CD4-positive, alpha-beta T cell treated with Interleukin-12 subunit alpha and Interleukin-12 subunit beta, for 1 hour (primary cell): ENCODE results near the gene RNF166.

Experiments used
- DNase-seq: peaks from one replicate; pipeline ENCODE4 v3.0.0-alpha.2; 2020

RNF166 gene

DNA sequence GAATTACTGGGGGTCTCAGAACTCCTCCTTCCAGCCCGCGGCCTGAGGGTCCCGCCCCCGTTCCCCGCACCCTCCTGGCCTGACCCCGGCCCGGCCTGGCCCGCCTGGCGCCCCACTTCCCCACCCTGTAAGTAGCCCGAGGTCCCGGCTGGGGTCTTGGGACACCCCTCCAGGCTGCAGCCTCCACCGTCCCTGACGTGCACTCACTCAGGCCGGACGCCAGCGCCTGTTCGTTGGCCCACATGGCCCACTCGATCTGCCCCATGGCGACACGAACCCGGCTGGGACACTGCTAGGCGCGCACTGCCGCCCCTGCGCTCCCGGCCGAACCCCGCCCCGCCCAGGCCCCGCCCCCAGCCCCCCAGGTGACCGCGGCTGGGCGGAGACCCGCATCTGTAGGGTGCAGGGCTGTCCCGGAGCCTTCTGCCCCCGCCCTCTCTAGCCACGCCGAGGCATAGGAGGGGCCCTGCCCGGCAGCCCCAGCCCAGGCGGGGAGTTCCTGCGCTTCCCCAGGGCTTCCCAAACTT, 55.4 kb downstream of the RNF166 start, which contains the start of gene CYBA:
CYBA (minus strand) TSS at position 305 of the 527 bp plus-strand sequence; CDS start at position 265, 40 bp downstream.
- peak; percentile 89 for DNase-seq

- DNase-seq: peak; percentile 44
Measured at GRCh38 chr16:88649924-88650748, 56.1 kb downstream of the RNF166 start.

DNA sequence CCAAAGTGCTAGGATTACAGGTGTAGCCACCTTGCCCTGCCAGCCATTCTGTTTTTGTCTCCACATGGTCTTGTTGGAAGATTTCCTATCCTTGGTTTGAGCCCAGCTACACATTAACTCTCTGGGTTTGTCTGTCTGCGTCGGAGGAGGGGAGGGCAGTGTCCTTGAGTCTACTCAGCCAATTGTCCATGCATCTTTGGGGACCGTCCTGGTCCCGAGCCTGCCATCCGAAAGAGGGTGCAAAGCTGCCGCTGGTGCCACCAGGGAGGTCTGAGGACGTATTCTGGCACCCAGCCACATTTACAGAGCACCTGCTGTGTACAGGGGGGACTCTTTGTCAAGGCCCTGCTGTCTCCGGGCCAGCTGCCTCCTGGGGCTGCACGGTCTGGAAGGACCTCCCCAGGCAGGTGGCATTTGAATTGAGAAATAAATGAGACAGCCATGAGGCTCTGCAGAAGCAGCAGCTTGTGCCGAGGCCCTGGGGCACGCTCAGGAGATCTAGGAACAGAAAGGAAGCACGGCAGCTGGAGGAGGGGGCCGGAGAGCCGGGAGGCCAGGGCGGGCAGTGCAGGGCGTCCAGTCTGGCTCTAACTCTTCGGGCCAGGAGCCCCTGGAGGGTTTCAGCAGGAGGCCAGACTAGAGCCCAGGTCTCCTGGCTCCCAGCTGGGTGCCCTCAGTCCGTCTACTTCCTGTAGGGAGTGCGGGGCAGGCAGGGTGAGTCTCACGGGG, 56.8 kb downstream of the RNF166 start:
- DNase-seq: no peak

GRCh38 chr16:88647178-88648070, 58.8 kb downstream of the RNF166 start:
- DNase-seq: no peak
